GM21526 (cell line): ENCODE measurements around the gene TMEM270.
"Not testable (repeated sequence)": the region's sequence is repeated elsewhere in the genome, so short reads cannot be mapped to it uniquely, and the experiment has no call there.

ENCODE experiments used
- ATAC-seq: cut with Tn5 transposase; IDR thresholded peaks from one replicate; pipeline ENCODE4 v1.9.1; 2021; ENCODE audit warnings: moderate library complexity; ENCODE audit not compliant: unreplicated experiment, low FRiP score

Gene TMEM270

DNA sequence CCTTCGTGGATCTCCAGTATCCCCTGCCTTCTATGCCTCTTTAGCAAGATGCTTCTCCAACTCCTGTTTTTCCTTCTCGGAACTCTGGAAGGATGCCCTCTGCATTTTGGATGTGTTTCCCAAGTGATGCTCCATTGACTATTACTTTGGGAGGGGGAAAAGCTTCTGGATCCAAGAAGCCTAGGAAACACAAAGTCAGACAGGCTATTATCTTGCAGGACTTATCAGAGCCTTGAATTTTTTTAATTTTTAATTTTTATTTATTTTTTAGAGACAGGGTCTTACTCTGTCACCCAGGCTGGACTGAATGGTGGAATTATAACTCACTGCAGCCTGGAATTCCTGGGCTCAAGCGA is 21.1 kb downstream of the TMEM270 start:
- ATAC-seq: no peak

DNA sequence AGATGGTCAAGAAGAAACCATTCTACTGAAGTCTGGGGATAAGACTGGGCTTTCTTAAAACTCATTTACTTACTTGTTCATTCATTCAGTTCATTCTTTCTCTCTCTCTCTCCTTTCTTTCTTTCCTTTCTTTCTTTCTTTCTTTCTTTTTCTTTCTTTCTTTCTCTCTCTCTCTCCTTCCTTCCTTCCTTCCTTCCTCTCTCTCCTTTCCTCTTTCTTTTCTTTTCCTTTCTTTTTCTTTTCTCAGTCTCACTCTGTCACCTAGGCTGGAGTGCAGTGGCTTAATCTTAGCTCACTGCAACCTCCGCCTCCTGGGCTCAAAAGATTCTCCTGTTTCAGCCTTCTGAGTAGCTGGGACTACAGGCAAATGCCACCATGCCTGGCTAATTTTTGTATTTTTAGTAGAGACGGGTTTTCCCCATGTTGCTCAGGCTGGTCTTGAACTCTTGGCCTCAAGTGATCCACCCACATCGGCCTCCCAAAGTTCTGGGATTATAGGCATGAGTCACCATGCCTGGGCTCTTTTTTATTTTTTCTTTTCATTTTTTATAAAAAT is 24.0 kb downstream of the TMEM270 start:
- ATAC-seq: not testable (repeated sequence)

DNA sequence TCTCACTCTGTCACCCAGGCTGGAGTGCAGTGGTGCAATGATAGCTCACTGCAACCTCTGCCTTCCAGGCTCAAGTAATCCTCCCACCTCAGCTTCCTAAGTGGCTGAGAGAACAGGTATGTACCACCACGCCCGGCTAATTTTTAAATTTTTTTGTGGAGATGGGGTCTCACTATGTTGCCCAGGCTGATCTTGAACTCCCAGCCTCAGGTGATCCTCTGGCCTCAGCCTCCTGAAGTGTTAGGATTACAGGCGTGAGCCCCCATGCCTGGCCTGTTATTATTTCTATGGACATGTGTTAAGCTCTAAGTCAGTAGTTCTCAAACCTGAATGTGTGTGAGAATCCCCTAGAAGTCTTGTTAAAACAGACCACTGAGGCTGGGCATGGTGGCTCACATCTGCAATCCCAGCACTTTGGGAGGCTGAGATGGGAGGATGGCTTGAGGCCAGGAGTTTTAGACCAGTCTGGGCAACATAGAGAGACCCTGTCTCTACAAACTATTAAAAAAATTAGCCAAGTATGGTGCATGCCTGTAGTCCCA is 24.5 kb downstream of the TMEM270 start:
- no peak for ATAC-seq

DNA sequence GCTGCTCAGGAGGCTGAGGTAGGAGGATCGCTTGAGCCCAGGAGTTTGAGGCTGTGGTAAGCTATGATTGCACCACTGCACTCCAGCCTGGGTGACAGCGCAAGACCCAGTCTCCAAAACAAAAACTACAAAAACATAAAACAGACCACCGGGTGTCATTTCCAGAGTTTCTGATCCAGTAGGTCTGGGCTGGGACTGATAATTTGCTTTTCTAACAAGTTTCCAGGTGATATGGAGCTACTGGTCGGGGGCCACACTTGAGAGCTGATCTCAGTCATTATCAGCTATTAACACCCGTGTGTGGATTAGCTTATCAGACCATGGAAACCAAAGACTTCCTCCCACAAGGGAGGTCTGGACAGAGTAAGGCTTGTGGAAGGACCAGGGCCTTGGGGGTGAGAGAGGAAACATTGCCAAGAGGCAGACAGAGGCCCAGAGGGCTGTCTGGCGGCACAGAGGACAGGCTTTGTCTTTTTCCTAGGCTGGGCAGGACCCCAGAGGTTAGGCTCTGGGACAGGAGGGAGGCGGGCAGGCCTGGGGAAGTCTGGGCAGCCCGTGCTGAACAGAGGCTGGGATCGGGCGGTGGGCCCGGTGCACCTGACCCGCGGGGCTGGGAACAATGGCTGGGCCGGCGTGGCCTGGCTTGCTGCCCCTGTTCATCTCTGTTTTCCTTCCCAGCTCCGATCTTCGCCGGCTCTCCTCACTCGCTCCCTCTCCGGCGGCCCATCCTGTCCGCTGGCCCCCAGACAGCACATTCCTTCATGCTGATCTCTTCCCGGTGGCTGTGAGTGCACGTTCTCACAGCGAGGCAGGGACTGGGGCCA is 25.2 kb downstream of the TMEM270 start:
- ATAC-seq: no peak

DNA sequence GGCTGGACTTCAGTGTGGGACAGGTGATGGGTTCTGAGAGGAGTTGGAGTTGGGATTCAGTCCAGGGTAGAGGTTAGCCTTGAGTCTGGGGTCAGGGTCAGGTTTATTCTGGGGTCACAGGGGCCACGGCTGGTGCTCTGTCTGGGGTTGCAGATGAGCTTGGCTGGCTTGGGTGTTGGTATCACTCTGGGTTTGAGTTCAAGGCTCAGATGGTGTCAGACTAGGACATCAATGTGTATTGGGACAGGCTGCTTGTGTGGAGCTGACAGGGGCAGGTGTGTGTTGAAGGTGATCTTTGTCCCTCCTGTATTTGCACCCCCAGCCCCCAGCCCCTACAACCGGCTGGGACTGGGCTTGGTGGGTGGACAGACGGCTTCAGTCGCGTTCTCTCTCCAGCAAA is 26.8 kb downstream of the TMEM270 start:
- no peak for ATAC-seq

DNA sequence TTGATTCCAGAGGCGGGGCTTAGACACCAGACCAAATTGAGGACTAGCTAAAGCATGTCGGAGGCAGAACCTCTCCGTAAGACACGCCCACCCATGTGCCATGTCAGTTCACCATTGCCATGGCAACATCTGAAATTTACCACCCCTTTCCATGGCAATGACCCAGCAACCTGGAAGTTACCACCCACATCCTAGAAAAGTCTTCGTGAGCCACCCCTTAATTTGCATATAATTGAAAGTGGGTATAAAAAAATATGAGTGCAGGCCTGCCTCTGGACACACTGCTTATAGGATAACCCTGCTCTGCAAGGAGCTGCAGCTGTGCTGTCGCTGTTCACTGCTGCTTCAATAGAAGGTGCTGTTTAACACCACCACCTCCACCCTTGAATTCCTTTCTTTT is 28.0 kb downstream of the TMEM270 start:
- no peak for ATAC-seq

DNA sequence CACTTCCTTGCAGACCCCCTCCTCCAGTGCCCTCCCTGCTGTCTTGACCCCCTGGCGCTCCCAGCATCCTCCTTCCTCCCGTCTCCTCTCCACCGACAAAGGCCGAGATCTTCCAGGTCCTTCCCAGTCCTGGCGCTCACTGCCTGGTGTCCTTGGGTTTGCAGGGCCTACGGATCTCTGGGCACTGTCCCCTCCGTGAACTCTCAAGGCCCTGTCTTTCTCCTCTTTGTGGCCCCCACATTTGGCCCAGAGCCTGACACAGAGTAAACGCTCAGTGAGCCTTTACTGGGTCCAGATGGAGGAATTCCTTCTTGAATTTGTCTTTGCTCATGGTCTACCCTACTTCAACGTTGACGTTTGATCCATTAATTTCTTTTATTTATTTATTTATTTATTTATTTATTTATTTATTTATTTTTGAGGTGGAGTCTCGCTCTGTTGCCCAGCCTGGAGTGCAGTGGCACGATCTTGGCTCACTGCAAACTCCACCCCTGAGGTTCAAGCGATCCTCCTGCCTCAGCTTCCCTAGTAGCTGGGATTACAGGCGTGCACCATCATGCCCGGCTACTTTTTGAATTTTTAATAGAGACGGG is 29.7 kb downstream of the TMEM270 start:
- no peak for ATAC-seq

DNA sequence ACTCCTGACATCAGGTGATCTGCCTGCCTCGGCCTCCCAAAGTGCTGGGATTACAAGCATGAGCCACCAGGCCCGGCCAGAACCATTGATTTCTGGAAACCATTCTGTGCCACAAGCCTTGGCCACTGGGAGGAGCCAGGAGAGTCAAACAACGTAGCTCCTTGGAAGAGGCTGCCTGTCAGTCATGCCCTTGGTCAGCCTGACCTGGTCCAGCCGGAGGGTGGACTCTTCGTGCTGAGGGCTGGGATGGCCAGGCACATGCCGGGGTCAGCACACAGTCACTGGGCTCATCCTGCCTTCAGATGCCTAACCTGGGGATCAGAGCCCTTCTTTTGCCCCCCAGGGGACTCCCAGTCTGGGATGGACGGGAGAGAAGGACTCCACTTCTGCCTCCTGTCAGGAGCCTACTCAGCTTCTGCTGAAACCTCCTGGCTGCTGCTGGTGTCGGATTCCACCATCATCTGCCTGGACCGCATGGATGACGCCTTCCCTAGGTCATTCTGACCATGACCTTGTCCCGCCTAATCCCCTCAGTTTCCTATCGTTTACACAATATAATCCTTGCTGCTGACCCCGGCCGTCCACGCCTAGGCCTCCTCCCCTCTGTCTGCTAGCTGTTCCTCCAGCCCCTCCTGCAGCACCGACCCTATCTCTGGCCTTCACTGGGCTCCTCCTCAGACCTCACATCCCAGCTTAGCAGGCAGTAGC is 30.4 kb downstream of the TMEM270 start:
- ATAC-seq: no peak

DNA sequence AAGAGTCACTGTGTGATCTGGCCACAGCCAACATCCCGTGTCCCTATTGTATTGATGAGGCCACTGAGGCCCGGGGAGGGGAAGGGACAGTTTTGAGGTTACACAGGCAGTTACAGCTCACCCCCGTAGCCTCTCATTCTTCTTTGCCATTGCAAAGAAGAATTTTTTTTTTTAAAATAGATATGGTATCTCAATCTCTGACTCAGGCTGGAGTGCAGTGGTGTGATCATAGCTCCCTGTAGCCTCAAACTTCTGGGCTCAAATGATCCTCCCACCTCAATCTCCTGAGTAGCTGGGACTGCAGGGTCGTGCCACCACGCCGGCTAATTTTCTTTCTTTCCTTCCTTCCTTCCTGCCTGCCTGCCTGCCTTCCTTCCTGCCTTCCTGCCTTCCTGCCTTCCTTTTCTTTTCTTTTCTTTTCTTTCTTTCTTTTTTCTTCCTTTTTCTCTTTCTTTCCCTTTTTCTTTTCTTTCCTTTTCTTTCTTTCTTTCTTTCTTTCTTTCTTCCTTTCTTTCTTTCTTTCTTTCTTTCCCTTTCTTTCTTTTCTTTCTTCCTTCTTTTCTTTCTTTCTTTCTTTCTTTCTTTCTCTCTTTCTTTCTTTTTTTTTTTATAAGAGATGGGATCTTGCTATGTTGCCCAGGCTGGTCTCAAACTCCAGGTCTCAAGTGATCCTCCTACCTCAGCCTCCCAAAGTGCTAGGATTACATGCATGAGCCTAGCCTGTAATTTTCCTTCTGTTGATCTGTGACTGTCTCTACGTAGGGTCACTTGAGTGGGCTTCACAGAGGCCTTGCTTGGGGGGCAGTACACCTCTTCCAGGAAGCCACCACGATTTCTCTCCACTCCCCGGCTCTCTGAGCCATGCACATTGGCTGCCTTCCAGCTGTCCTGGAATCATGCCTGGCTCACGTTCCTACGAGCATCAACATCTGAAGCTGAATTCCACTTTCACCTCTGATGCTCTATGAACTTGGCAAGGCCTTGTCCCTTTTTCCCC is 31.3 kb downstream of the TMEM270 start:
- ATAC-seq: no peak

DNA sequence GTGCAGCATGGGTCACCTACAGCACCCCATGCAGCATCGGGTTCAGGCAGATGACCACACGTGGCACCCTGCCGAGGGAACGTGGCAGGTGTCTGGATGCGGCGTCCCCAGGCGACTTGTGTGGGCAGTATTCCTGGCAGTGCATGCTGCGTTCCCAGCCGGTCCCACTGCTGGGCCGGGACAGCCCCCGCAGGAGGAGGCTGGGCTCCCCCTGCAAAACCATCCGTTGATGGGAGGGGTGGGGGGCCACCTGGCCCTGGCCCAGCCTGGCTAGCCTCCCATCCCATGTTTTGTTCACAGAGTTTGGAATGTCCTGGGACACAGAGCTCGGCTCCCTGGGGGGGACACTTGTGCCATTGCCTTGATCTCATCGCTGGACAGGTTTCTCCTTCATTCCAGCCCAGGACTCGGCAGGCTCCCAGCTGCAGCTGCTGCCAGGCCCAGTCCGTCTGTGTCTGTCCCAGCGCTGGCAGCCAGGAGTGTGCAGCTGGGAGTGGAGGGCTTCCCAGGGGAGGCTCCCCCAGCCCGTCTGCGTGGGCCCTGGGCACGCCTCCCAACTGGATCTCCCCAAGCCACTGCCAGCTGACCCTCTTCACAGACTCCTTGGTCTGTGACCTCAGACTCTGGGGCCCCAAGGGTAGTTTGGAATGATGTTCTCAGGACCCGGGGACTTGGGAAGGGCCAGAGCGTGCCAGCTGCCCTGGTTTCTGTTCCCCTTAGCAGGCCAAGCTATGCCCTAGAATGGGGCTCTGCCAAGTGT is 32.6 kb downstream of the TMEM270 start:
- ATAC-seq: no peak

DNA sequence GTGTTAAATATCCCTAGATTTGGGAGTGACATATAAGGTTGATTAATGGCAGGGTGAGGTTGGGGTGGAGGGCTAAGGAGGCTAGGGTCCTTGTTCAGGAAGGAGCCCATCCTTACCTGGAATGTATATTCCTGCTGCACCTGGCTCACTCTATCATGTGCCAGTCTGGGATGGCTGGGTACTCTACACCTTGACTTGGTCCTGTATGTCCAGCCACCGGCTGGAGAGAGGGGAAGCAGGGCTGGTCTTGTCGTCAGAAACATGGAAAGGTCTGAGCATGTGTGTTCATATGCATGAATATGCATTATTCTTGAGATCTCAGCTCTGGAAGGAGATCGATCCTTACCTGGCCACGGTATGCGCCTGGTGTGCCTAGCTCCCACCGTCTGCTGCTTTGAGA is 33.2 kb downstream of the TMEM270 start:
- ATAC-seq: no peak

DNA sequence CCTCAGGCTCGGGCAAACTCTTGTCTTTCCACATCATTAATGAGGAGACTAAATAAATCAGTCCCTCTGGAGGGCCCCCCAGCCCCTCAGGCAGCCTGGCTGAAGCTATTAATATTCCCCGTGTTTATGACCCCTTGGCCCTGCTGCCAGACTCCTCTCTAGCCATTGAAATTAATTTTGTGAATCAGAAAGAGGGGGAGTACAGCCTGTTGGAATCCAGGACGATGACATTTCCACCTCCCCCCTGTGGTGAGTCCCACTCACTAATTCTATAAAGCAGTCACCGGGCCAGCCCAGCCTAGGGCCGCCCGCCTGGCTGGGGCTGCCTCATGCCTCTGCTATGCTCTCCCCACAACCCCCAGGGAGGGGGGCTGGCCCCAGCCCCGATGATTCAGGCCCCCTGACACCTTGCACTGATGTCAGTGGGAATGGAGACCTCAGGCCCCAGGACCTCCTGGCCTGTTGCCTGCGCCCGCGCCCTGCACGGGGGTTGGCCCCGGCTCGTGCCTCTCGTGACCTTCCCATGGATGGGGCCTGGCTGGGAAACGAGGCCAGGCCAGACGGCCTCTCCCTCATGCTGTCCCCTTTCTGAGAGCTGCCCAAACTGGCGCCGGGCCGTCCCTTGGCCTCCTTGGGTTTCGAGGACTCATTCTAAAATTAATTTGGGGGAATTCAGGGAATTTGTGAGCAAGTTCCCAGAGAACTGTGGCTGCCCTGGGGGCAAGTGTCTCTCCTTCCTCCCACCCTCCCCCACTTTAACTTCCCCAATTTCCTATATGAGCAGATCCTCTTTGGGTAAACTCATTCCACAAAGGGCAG is 34.0 kb downstream of the TMEM270 start:
- no peak for ATAC-seq

DNA sequence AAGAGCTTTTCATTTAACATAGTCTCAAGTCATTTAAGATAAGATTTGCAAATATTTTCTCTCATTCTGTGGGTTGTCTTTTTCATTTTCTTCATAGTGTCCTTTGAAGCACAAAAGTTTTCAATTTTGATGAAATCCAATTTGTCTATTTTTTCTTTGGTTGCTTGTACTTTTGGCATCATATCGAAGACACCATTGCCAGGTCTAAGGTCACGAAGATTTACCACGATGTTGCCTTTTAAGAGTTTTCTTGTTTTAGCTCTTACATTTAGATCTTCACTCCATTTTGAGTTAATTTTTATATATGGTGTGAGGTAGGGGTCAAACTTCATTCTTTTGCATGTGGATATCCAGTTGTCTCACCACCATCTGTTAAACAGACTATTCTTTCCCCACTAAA is 34.7 kb downstream of the TMEM270 start:
- ATAC-seq: no peak

DNA sequence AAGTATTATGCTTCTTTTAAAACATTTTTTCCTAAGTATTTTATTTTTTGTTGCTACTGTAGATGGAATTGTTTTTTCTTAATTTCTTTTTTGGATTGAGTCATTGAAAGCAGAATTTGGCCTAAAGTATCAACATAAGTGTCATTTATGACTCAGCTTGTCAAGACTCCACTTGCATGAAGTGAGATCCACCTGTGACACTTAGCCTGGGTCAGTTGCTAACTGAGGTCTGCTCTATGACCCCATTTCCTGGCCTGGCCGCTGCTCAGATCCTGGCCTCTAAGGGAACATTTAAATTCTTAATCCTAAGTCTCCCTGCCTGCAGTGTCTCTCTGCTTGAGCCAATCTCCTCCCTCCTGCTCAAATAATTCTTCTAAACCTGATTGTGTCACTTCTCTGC is 35.5 kb downstream of the TMEM270 start:
- ATAC-seq: no peak

DNA sequence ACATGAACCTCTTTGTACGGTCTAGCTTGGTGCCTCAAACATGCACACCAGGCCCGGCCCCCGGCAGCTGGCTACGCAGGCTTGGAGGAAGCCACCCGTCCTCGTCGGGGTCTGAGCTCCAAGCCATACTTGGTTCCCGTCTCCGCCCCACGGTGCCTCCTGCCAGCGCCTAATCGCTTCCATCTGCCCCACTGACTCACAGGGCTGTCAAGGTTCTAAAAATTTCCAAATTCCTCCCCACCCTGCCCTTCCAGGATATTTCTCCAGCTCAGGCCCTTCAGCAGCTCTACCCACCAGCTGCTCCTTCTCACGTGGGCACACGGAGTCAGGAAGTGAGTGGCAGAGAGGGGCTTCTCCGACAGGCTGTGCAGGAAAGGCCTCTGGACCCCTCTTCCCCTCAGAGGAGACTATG is 38.8 kb downstream of the TMEM270 start:
- ATAC-seq: no peak

DNA sequence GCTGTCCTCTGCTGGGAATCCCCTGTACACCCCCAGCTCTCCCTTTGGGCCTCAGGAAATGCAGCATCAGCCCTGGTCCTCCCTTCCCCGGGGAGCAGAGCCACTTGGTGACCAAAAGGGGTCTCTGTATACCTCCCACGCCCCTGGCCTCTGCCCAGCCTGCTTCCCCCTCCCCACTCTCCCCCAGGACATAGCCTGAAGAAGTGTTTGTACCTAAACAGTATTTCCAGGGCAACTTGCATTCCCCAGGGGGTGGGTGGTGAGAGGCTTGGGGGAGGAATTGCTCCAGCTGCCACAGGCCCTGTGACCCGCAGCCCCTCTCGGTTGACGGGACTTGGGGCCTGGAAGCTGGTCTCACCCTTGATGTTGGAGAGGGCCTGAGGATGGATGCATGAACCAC is 39.3 kb downstream of the TMEM270 start:
- no peak for ATAC-seq

DNA sequence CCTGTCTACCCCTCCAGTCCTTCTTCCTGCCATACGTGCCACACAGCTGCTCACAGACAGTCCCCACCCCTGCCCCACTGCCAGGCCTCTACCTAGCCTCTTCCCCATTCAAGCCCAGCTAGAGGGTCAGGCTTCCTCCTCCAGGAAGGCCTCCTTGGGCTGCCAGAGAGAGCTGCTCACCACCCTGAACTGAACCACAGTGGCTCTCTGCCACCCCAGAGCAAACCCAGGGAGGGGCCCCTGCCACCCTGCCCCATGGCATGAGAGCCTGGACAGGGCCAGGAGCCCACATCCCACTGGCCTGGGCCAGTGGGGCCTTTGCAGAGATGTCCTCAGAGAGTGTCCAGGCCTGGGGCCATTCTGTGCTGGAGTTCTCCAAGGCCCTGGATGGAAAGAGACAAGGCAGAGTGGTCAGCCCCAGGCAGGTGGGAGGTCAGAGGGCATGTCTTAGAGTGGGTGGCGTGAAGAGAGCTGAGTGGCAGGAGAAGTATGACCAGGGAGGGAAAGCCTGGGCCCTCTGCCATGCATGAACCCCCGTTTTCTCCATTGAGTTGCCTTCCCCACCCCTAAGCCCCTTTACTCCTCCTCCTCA is 40.4 kb downstream of the TMEM270 start:
- ATAC-seq: no peak
